HL-60 (cell line): Measurements from ENCODE around the gene EXOSC2.

Experiments
- CTCF ChIP-seq: IDR thresholded peaks from one replicate; pipeline ENCODE4 v1.5.1; 2011; ENCODE audit warnings: low read length, control low read depth, inconsistent platforms; ENCODE audit not compliant: insufficient read depth
- GABPA ChIP-seq: IDR thresholded peaks from 2 replicates; pipeline ENCODE4 v1.6.1; 2012; ENCODE audit warnings: low read depth
- POLR2AphosphoS5 ChIP-seq: IDR thresholded peaks from 2 replicates; pipeline ENCODE4 v1.6.1; 2012; ENCODE audit warnings: low read depth

- no peak for TF ChIP-seq POLR2AphosphoS5
- TF ChIP-seq CTCF: no peak
- no peak for TF ChIP-seq GABPA
Measured at GRCh38 chr9:130672933-130673615, 20.5 kb upstream of the EXOSC2 start.
